ENCODE data around the gene DUSP18.

Gene DUSP18

GRCh38 chr22:30614879-30615278, 52.8 kb downstream of the DUSP18 start:
- no peaks in the 10 kb centered on the region for H3K27me3 Mint-ChIP-seq (ENCODE audit: low read depth)

GRCh38 chr22:30614268-30614667, 53.4 kb downstream of the DUSP18 start:
- Mint-ChIP-seq H3K36me3 (ENCODE audit: low read depth) (no peaks in the 10 kb centered on the region), H3K4me1 (ENCODE audit: low read depth) (peaks cover 10% of the 10 kb centered on the region), H3K4me3 (no peak overlapping the region), H3K9me3 (no peaks in the 10 kb centered on the region), H3K27me3 (ENCODE audit: low read depth) (no peaks in the 10 kb centered on the region), H3K27ac (no peak overlapping the region)
- no peak for DNase-seq (ENCODE audit: low spot score)

More at GRCh38 chr22:30614879-30615278, 52.8 kb downstream of the DUSP18 start:
- Mint-ChIP-seq H3K36me3 (ENCODE audit: low read depth) (no peaks in the 10 kb centered on the region), H3K4me1 (ENCODE audit: low read depth) (peaks cover 5% of the 10 kb centered on the region), H3K27ac (no peak overlapping the region), H3K9me3 (no peaks in the 10 kb centered on the region), H3K4me3 (no peak overlapping the region)
- DNase-seq (ENCODE audit: low spot score) = no peak

- Mint-ChIP-seq H3K9me3 (no peaks in the 10 kb centered on the region), H3K27ac (no peak overlapping the region), H3K4me3 (no peak overlapping the region), H3K27me3 (ENCODE audit: low read depth) (no peaks in the 10 kb centered on the region), H3K36me3 (ENCODE audit: low read depth) (no peaks in the 10 kb centered on the region), H3K4me1 (ENCODE audit: low read depth) (peaks cover 18% of the 10 kb centered on the region)
- DNase-seq (ENCODE audit: low spot score) = no peak
Observed at GRCh38 chr22:30612789-30613188, 54.9 kb downstream of the DUSP18 start.

Data from T-helper 2 cell treated with Interferon-gamma antibody and Interleukin-4, amounts not matched to agents 5 μg/mL and 100 μg/mL, for 36 hours (primary cell).